Measurements from ENCODE around the gene UGT1A3.

DNA sequence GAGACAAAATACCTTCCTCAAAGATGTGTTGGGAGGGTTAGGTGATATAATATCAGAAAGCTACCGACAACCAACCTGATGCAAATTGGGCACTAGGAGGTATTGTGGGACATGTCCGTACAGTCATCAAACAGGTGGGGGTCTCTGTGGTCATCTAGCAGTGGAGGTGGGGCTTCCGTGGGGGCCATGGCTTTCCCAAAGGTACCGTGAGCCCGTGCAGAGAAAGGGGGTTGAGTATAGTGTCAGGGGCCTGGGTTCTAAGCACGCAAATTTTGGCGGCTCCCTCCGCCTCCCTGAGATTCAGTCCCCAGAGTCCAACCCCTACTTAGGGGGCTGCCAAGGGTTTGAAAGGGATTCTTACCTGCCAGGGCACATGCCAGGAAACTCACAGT lies 92.9 kb downstream of the UGT1A3 start:
- TF ChIP-seq, protein P1, sequence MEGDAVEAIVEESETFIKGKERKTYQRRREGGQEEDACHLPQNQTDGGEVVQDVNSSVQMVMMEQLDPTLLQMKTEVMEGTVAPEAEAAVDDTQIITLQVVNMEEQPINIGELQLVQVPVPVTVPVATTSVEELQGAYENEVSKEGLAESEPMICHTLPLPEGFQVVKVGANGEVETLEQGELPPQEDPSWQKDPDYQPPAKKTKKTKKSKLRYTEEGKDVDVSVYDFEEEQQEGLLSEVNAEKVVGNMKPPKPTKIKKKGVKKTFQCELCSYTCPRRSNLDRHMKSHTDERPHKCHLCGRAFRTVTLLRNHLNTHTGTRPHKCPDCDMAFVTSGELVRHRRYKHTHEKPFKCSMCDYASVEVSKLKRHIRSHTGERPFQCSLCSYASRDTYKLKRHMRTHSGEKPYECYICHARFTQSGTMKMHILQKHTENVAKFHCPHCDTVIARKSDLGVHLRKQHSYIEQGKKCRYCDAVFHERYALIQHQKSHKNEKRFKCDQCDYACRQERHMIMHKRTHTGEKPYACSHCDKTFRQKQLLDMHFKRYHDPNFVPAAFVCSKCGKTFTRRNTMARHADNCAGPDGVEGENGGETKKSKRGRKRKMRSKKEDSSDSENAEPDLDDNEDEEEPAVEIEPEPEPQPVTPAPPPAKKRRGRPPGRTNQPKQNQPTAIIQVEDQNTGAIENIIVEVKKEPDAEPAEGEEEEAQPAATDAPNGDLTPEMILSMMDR (IDR thresholded peaks at IDR 0.05): no peak
- TF ChIP-seq POLR2A (IDR thresholded peaks at IDR 0.05) (no peak), POLR2AphosphoS5 (IDR thresholded peaks at IDR 0.05) (no peak), EP300 (IDR thresholded peaks at IDR 0.05) (no peak)
